Natural killer cell treated with Interleukin-12 subunit alpha and Interleukin-12 subunit beta and Interleukin-15 and Interleukin-18, amount 100 ng/mL, for 72 hours (primary cell): Measurements from ENCODE around the gene SCLY. TPM values are rescaled to one million over a fixed set of nuclear protein-coding genes. Genes with fewer than 3 reads are reported as not detected.

Experiments
- ATAC-seq, 2 donors: fragments of 150-1000 bp; cut with Tn5 transposase in 1 of 2; sonication (Bioruptor Pico), chemical (Tn5 transposase) in 1 of 2; 2 replicates each; pipeline ENCODE4 v1.10.0; 2021
- DNase-seq: peaks from one replicate; pipeline ENCODE4 v3.0.0; 2022; ENCODE audit warnings: low spot score
- H3K27ac Mint-ChIP-seq, 2 donors: 1 replicate in 1 of 2; 2 replicates in 1 of 2; pipeline ENCODE4 v1.8.0; 2022; ENCODE audit warnings: mixed read lengths in 2 of 2, mild to moderate bottlenecking in 1 of 2, moderate library complexity in 1 of 2
- H3K27me3 Mint-ChIP-seq, 2 donors: 1 replicate in 1 of 2; 2 replicates in 1 of 2; pipeline ENCODE4 v1.8.0; 2022; ENCODE audit warnings: mixed read lengths in 2 of 2
- H3K36me3 Mint-ChIP-seq: one replicate; pipeline ENCODE4 v1.8.0; 2022; ENCODE audit warnings: mixed read lengths
- H3K4me1 Mint-ChIP-seq, 2 donors: 1 replicate in 1 of 2; 2 replicates in 1 of 2; pipeline ENCODE4 v1.8.0; 2022; ENCODE audit warnings: low read depth in 2 of 2, mixed read lengths in 2 of 2, mild to moderate bottlenecking in 1 of 2
- H3K4me3 Mint-ChIP-seq: one replicate; pipeline ENCODE4 v1.8.0; 2022; ENCODE audit warnings: mixed read lengths
- H3K9me3 Mint-ChIP-seq: 2 replicates; pipeline ENCODE4 v1.8.0; 2022; ENCODE audit warnings: mixed read lengths
- total RNA-seq, 2 donors: library from RNA; stranded (reverse); gene quantifications; one replicate each; pipeline ENCODE4 v1.2.3, GENCODE V29; 2022

Gene SCLY
- total RNA-seq, 2 donors from 2014 or later = 46.5 to 99.5 TPM

DNA sequence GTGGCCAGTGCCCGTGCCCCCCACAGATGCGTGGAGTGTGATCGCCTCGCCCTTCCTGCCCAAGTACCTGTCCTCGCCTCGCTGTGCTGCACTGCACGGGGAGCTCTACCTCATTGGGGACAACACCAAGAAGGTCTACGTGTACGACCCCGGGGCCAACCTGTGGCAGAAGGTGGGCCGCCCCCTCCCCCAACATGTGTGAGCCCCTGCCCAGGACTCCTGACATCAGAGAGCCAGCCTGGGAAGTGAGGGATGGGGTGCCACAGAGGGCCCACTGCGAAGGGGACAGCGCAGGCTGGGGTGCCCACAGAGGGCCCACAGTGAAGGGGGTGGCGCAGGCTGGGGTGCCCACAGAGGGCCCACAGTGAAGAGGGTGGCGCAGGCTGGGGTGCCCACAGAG lies 88.2 kb downstream of the SCLY start:
- no peak overlapping the region for H3K4me3 Mint-ChIP-seq
- no peaks in the 10 kb centered on the region for H3K27me3 Mint-ChIP-seq
- no peak for ATAC-seq

More for the DNA sequence above, 88.2 kb downstream of the SCLY start:
- H3K27ac Mint-ChIP-seq = no peak overlapping the region
- H3K9me3 Mint-ChIP-seq = no peaks in the 10 kb centered on the region
- DNase-seq = no peak
- no peaks in the 10 kb centered on the region for H3K36me3 Mint-ChIP-seq
- H3K4me1 Mint-ChIP-seq = peaks cover 0 to 2% of the 10 kb centered on the region in 2 donors

Other genes with a start within 250 kb of the SCLY start
- 1 to 10 TPM; 1.5 to 7.4 TPM for gene RAMP1, start 201.4 kb upstream of the SCLY start, total RNA-seq
- gene UBE2F, start 94.0 kb upstream of the SCLY start, total RNA-seq = 10 to 100 TPM; 51.3 to 78.0 TPM
- gene ESPNL, start 39.3 kb downstream of the SCLY start, total RNA-seq = under 1 TPM in 1 of 2 donors, not detected in 1; 0.19 TPM
- not detected for gene KLHL30, start 77.7 kb downstream of the SCLY start, total RNA-seq
- 1 to 10 TPM in 1 of 2 donors, under 1 TPM in 1; 0.20 to 3.8 TPM for gene ERFE, start 98.0 kb downstream of the SCLY start, total RNA-seq
- gene ILKAP, start 142.7 kb downstream of the SCLY start, total RNA-seq = 10 to 100 TPM; 75.8 to 99.7 TPM
- 10 to 100 TPM in 1 of 2 donors, 1 to 10 TPM in 1; 5.7 to 11.3 TPM for gene HES6, start 179.0 kb downstream of the SCLY start, total RNA-seq
- 10 to 100 TPM; 13.8 to 18.4 TPM for gene PER2, start 227.6 kb downstream of the SCLY start, total RNA-seq